Ectodermal cell (in vitro differentiated cells): Measurements from ENCODE around the gene AMOTL2.

Source experiments
- H3K27ac ChIP-seq: 2 replicates; pipeline ENCODE4 v1.7.0; 2013; ENCODE audit warnings: mild to moderate bottlenecking, low read depth, low read length; ENCODE audit not compliant: insufficient read depth, poor library complexity, severe bottlenecking
- H3K27me3 ChIP-seq: 2 replicates; pipeline ENCODE4 v1.7.0; 2013; ENCODE audit warnings: mild to moderate bottlenecking, low read length; ENCODE audit not compliant: insufficient read depth, control insufficient read depth, poor library complexity, severe bottlenecking
- H3K36me3 ChIP-seq: one replicate; pipeline ENCODE4 v1.7.0; 2013; ENCODE audit warnings: low read length; ENCODE audit not compliant: control insufficient read depth, insufficient read depth
- H3K4me1 ChIP-seq: one replicate; pipeline ENCODE4 v1.7.0; 2013; ENCODE audit warnings: low read length; ENCODE audit not compliant: control insufficient read depth, insufficient read depth
- H3K4me3 ChIP-seq: 2 replicates; pipeline ENCODE4 v1.7.0; 2013; ENCODE audit warnings: low read depth, low read length, control low read depth; ENCODE audit not compliant: insufficient read depth
- H3K9me3 ChIP-seq: 2 replicates; pipeline ENCODE4 v1.7.0; 2013; ENCODE audit warnings: mild to moderate bottlenecking, low read length, moderate library complexity; ENCODE audit not compliant: control insufficient read depth
- WGBS, 2 experiments: methylation state at CpG; one replicate each; pipeline ENCODE4 v1.1.7; 2013; ENCODE audit warnings: missing lambda C conversion rate in 2 of 2; 5-methylcytosine and 5-hydroxymethylcytosine counted together

Gene AMOTL2

GRCh38 chr3:134326760-134327593 lies 47.3 kb downstream of the AMOTL2 start:
- no peaks in the 10 kb centered on the region for H3K9me3 ChIP-seq
- 62 to 67% methylated on average over 10 of the region's 10 CpGs for WGBS, 2 experiments
- no peak overlapping the region for H3K4me3 ChIP-seq
- no peaks in the 10 kb centered on the region for H3K36me3 ChIP-seq
- H3K4me1 ChIP-seq = peaks cover 33% of the 10 kb centered on the region
- H3K27ac ChIP-seq = peak overlapping the region; percentile 58
- H3K27me3 ChIP-seq = peaks cover 4% of the 10 kb centered on the region

DNA sequence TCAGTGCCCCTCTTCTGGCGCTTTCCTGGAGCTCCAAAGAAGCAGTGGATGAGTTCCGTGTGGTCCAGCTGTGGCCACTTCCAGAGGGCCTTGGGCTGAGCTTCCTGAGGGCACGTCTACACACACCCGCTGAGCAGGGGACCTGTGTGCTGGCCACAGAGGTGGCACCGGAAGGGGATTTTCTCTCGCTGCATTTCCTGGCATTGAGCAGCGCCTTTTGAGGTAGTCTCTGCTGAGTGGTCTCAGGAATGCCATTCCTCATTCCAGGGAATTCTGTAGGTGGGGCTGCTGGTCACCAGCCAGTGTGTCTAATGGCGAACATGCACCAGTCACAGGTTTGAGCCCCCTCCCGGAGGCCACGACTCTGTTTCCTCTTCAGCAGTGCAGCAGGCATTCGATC lies 48.1 kb downstream of the AMOTL2 start:
- Histone ChIP-seq H3K27me3 (peaks cover 4% of the 10 kb centered on the region), H3K36me3 (no peaks in the 10 kb centered on the region), H3K4me3 (no peak overlapping the region), H3K27ac (no peak overlapping the region), H3K9me3 (no peaks in the 10 kb centered on the region), H3K4me1 (peaks cover 24% of the 10 kb centered on the region)
- WGBS, 2 experiments = 87 to 90% methylated on average over 11 of the region's 11 CpGs

DNA sequence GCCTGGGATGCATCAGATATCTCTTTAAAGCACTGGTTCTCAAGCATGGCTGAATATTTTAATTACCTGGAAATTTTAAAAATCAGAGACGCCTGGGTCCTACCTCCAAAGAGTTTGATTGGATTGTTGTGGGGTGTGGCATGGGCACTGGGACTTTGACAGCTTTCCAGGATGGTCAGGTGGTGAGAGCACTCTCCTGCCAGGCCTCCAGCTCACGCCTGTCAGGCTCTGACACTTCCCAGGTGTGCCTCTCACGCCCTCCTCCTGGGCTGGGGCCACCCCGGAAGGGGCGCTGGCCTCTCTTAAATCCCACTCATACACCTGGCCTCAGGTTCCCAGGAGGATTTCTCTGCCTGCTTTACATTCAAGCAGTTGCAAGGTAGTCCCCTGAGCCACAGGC lies 48.5 kb downstream of the AMOTL2 start:
- Histone ChIP-seq H3K4me3 (no peak overlapping the region), H3K27ac (no peak overlapping the region), H3K4me1 (peaks cover 21% of the 10 kb centered on the region), H3K27me3 (peaks cover 4% of the 10 kb centered on the region), H3K36me3 (no peaks in the 10 kb centered on the region), H3K9me3 (no peaks in the 10 kb centered on the region)
- 88 to 89% methylated on average over 5 of the region's 5 CpGs for WGBS, 2 experiments

GRCh38 chr3:134325061-134325705 lies 49.1 kb downstream of the AMOTL2 start:
- 79 to 94% methylated on average over 1 of the region's 1 CpG for WGBS, 2 experiments
- Histone ChIP-seq H3K4me3 (no peak overlapping the region), H3K27me3 (no peaks in the 10 kb centered on the region), H3K4me1 (peaks cover 18% of the 10 kb centered on the region), H3K9me3 (no peaks in the 10 kb centered on the region), H3K36me3 (no peaks in the 10 kb centered on the region), H3K27ac (no peak overlapping the region)

GRCh38 chr3:134323966-134324962 lies 50.0 kb downstream of the AMOTL2 start:
- H3K27me3 ChIP-seq = no peaks in the 10 kb centered on the region
- WGBS, 2 experiments = 92 to 94% methylated on average over 10 of the region's 10 CpGs
- H3K27ac ChIP-seq = no peak overlapping the region
- no peaks in the 10 kb centered on the region for H3K9me3 ChIP-seq
- H3K36me3 ChIP-seq = no peaks in the 10 kb centered on the region
- no peak overlapping the region for H3K4me3 ChIP-seq
- H3K4me1 ChIP-seq = peaks cover 14% of the 10 kb centered on the region

DNA sequence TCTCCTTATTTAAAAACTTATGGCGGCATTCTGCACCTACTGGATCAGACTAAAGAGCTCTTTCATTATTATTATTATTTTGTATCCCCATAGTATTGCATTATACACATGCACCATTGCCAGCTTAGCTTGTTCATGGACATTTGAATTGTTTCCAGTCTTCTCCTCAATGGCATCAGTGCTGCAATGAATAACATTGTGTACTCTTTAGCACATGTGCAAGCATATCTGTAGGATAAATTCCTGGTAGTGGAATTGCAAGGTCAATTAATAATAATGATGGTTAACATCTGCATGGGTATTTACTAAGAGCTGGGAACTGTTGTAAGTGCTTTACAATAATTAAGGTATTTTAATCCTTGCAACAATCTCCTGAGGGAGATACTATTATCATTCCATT lies 52.0 kb downstream of the AMOTL2 start:
- WGBS, 2 experiments = 89% methylated on average over 1 of the region's 1 CpG; no CpG with 5 or more reads in 1 of the 2 experiments
- Histone ChIP-seq H3K4me3 (no peak overlapping the region), H3K9me3 (no peaks in the 10 kb centered on the region)

DNA sequence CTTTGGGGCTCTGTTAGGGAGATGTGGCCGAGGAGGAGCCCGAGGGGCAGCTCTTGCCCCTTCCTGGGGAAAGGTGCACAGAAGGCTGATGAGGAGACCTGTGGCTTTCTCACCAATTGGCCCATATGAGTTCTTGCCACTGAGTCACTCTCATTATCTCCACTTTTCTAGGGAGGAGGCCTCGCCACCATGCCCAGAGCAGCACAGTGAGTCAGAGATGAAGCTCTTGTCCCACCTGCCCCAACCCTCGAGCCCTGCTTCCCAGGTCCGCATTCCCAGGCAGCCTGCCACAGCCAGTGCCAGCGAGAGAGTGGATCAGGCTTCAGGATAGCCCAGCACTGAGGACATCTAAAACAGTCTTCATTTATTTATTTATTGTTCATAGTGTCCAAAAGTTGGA lies 53.5 kb downstream of the AMOTL2 start:
- no peaks in the 10 kb centered on the region for H3K4me1 ChIP-seq
- no peak overlapping the region for H3K4me3 ChIP-seq
- H3K36me3 ChIP-seq = no peaks in the 10 kb centered on the region
- H3K9me3 ChIP-seq = no peaks in the 10 kb centered on the region
- no peaks in the 10 kb centered on the region for H3K27me3 ChIP-seq
- H3K27ac ChIP-seq = no peak overlapping the region
- WGBS, 2 experiments = 91 to 93% methylated on average over 6 of the region's 6 CpGs

More for the DNA sequence above, 52.0 kb downstream of the AMOTL2 start:
- Histone ChIP-seq H3K36me3 (no peaks in the 10 kb centered on the region), H3K4me1 (peaks cover 11% of the 10 kb centered on the region), H3K27me3 (no peaks in the 10 kb centered on the region), H3K27ac (no peak overlapping the region)

- no peak overlapping the region for H3K27ac ChIP-seq
Measured at GRCh38 chr3:134319931-134320330, 54.3 kb downstream of the AMOTL2 start.

DNA sequence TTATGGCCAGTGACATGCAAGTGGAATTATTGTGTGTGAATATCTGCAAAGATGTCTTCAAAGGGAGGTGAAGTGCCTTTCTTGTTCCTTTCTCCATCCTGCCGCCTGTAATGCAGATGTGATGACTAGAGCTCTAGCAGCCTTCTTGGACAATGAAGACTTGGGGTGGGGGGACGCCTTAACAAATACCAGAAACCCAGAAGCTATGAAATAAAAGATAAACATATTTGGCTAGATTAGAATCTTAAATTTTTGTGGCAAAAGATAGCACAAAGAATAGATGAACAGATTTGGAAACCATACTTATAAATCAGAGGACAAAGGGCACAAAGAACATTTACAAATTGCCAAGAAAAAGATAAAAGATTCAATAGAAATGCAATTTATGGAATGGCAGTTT lies 56.1 kb downstream of the AMOTL2 start:
- H3K9me3 ChIP-seq = no peaks in the 10 kb centered on the region
- H3K4me1 ChIP-seq = peaks cover 22% of the 10 kb centered on the region
- H3K4me3 ChIP-seq = no peak overlapping the region
- WGBS, 2 experiments = 86 to 87% methylated on average over 2 of the region's 2 CpGs
- no peak overlapping the region for H3K27ac ChIP-seq
- H3K27me3 ChIP-seq = peaks cover 15% of the 10 kb centered on the region
- no peaks in the 10 kb centered on the region for H3K36me3 ChIP-seq

More at GRCh38 chr3:134319931-134320330, 54.3 kb downstream of the AMOTL2 start:
- no peak overlapping the region for H3K4me3 ChIP-seq
- WGBS, 2 experiments = 93 to 96% methylated on average over 1 of the region's 2 CpGs
- H3K9me3 ChIP-seq = no peaks in the 10 kb centered on the region
- H3K4me1 ChIP-seq = peaks cover 7% of the 10 kb centered on the region
- no peaks in the 10 kb centered on the region for H3K27me3 ChIP-seq
- no peaks in the 10 kb centered on the region for H3K36me3 ChIP-seq
